ENCODE results near the gene CNTRL. TPM values are rescaled to one million over a fixed set of nuclear protein-coding genes. Genes with fewer than 3 reads are reported as not detected.

The CNTRL gene
- total and polyA plus RNA-seq, 4 donors: 1.6 to 8.7 (median 4.4) TPM

DNA sequence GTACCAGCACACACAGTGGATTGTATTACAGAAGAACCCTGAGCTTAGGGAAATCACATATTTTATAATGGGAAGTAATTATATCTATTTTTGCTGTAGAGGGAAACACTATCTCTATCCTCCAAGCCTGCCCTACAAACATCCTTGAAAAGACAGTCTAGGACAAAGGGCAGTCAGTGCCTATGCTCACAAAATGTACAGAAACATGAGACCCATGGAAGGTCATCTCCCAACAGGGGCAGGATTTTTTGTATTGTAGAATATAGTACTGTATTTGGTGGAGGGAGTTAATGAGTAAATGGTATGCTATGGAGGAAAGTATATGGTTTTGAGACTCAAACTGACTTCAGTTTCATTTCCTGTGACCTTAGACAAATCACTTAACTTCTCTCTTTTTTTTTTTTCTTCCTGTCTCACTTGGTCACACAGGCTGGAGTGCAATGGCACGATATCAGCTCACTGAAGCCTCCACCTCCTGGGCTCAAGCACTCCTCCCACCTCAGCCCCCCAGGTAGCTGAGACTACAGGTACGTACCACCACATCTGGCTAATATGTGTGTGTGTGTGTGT is 132.7 kb downstream of the CNTRL start:
- 69% methylated on average over 2 of the region's 2 CpGs for WGBS
- no peak for TF ChIP-seq SP1 (IDR thresholded peaks at IDR 0.05)
- TF ChIP-seq, protein P1, sequence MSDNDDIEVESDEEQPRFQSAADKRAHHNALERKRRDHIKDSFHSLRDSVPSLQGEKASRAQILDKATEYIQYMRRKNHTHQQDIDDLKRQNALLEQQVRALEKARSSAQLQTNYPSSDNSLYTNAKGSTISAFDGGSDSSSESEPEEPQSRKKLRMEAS (IDR thresholded peaks at IDR 0.05): no peak
- TF ChIP-seq, protein P2, sequence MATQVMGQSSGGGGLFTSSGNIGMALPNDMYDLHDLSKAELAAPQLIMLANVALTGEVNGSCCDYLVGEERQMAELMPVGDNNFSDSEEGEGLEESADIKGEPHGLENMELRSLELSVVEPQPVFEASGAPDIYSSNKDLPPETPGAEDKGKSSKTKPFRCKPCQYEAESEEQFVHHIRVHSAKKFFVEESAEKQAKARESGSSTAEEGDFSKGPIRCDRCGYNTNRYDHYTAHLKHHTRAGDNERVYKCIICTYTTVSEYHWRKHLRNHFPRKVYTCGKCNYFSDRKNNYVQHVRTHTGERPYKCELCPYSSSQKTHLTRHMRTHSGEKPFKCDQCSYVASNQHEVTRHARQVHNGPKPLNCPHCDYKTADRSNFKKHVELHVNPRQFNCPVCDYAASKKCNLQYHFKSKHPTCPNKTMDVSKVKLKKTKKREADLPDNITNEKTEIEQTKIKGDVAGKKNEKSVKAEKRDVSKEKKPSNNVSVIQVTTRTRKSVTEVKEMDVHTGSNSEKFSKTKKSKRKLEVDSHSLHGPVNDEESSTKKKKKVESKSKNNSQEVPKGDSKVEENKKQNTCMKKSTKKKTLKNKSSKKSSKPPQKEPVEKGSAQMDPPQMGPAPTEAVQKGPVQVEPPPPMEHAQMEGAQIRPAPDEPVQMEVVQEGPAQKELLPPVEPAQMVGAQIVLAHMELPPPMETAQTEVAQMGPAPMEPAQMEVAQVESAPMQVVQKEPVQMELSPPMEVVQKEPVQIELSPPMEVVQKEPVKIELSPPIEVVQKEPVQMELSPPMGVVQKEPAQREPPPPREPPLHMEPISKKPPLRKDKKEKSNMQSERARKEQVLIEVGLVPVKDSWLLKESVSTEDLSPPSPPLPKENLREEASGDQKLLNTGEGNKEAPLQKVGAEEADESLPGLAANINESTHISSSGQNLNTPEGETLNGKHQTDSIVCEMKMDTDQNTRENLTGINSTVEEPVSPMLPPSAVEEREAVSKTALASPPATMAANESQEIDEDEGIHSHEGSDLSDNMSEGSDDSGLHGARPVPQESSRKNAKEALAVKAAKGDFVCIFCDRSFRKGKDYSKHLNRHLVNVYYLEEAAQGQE (IDR thresholded peaks at IDR 0.05): no peak
- TF ChIP-seq RXRA (IDR thresholded peaks at IDR 0.05): no peak
- TF ChIP-seq, protein P3, sequence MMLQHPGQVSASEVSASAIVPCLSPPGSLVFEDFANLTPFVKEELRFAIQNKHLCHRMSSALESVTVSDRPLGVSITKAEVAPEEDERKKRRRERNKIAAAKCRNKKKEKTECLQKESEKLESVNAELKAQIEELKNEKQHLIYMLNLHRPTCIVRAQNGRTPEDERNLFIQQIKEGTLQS (IDR thresholded peaks at IDR 0.05): no peak
- H3K9me3 ChIP-seq (ENCODE audit: control insufficient read depth in 4 of 4, low read length in 3 of 4): no peaks in the 10 kb centered on the region

DNA sequence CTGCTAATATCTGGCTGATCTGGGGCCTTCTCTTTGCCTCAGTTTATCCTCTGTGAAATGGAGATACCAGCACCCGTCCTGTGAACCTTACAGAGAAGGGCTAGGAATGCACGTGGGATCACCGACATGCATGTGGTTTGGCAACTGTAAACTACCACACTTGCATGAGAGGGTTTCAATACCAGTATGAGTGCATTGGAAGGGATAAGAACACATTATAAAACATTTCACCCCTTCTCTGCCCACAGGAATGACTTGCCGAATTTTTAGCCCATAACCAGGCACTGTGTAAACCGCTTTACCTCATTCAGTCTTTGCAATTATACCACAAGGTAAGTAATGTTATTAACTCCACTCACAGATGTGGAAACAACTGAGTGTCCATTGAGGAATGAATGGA is 135.8 kb downstream of the CNTRL start:
- no peak for TF ChIP-seq YY1 (IDR thresholded peaks at IDR 0.05)
- TF ChIP-seq NR2F2 (IDR thresholded peaks at IDR 0.05): no peak
- TF ChIP-seq, protein P3 (IDR thresholded peaks at IDR 0.05): no peak
- TF ChIP-seq, protein P4, sequence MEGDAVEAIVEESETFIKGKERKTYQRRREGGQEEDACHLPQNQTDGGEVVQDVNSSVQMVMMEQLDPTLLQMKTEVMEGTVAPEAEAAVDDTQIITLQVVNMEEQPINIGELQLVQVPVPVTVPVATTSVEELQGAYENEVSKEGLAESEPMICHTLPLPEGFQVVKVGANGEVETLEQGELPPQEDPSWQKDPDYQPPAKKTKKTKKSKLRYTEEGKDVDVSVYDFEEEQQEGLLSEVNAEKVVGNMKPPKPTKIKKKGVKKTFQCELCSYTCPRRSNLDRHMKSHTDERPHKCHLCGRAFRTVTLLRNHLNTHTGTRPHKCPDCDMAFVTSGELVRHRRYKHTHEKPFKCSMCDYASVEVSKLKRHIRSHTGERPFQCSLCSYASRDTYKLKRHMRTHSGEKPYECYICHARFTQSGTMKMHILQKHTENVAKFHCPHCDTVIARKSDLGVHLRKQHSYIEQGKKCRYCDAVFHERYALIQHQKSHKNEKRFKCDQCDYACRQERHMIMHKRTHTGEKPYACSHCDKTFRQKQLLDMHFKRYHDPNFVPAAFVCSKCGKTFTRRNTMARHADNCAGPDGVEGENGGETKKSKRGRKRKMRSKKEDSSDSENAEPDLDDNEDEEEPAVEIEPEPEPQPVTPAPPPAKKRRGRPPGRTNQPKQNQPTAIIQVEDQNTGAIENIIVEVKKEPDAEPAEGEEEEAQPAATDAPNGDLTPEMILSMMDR (IDR thresholded peaks at IDR 0.05; ENCODE audit: low read depth, low read length, missing input control): no peak
- TF ChIP-seq HNF4G (IDR thresholded peaks at IDR 0.05): no peak
- TF ChIP-seq EGR1 (IDR thresholded peaks at IDR 0.05; ENCODE audit: low read depth in 2 of 2): no peak
- TF ChIP-seq, protein P1 (IDR thresholded peaks at IDR 0.05): no peak
- TF ChIP-seq GABPA (IDR thresholded peaks at IDR 0.05 in 1 of 2, conservative IDR thresholded peaks at IDR 0.05 in 1 of 2): no peak
- Histone ChIP-seq H3K4me1 (ENCODE audit: control insufficient read depth in 4 of 4, insufficient read depth in 4 of 4, low read length in 3 of 4) (no peaks in the 10 kb centered on the region), H3K27ac (ENCODE audit: low read depth in 1 of 2, low read length in 2 of 2) (no peak overlapping the region), H3K9me3 (ENCODE audit: control insufficient read depth in 4 of 4, low read length in 3 of 4) (no peaks in the 10 kb centered on the region), H3K36me3 (ENCODE audit: control insufficient read depth in 4 of 4, insufficient read depth in 3 of 4, low read depth in 1 of 4, low read length in 3 of 4) (peaks cover 0 to 3% (median 0%) of the 10 kb centered on the region in 4 donors), H3K9ac (ENCODE audit: low read depth in 1 of 2, low read length in 2 of 2) (no peak overlapping the region), H3K4me3 (ENCODE audit: low read depth in 1 of 3, low read length in 3 of 3) (no peak overlapping the region), H3K27me3 (ENCODE audit: control insufficient read depth in 4 of 4, insufficient read depth in 4 of 4, low read length in 3 of 4) (no peaks in the 10 kb centered on the region)
- DNase-seq (ENCODE audit: low spot score): no peak
- 95% methylated on average over 5 of the region's 5 CpGs for WGBS

More for the DNA sequence above, 132.7 kb downstream of the CNTRL start:
- no peak for DNase-seq (ENCODE audit: low spot score)
- no peak overlapping the region for H3K4me3 ChIP-seq (ENCODE audit: low read depth in 1 of 3, low read length in 3 of 3)
- no peaks in the 10 kb centered on the region for H3K27me3 ChIP-seq (ENCODE audit: control insufficient read depth in 4 of 4, insufficient read depth in 4 of 4, low read length in 3 of 4)
- H3K27ac ChIP-seq (ENCODE audit: low read depth in 1 of 2, low read length in 2 of 2): no peak overlapping the region
- peaks cover 0 to 3% (median 0%) of the 10 kb centered on the region in 4 donors for H3K36me3 ChIP-seq (ENCODE audit: control insufficient read depth in 4 of 4, insufficient read depth in 3 of 4, low read depth in 1 of 4, low read length in 3 of 4)
- H3K4me1 ChIP-seq (ENCODE audit: control insufficient read depth in 4 of 4, insufficient read depth in 4 of 4, low read length in 3 of 4): peaks cover 0 to 3% (median under 1%) of the 10 kb centered on the region in 4 donors
- H3K9ac ChIP-seq (ENCODE audit: low read depth in 1 of 2, low read length in 2 of 2): no peak overlapping the region

Data from liver (tissue), 9 donors.